Gastrocnemius medialis (tissue), 4 donors: ENCODE measurements around the gene FAM110A. TPM values are rescaled to one million over a fixed set of nuclear protein-coding genes. Genes with fewer than 3 reads are reported as not detected.

ENCODE experiments used
- ATAC-seq, 2 donors: fragments of 150-250 bp; one replicate each; pipeline ENCODE4 v1.9.1; 2016
- DNase-seq, 2 donors: peaks; one replicate each; pipeline ENCODE4 v3.0.0-alpha.2; 2019
- H3K27ac ChIP-seq, 4 donors: fragments of 200-600 bp; sonication (generic); 1 replicate in 1 of 4; 2 replicates in 3 of 4; pipeline ENCODE4 v1.5.1; 2016 to 2018; ENCODE audit warnings: mild to moderate bottlenecking in 2 of 4, moderate library complexity in 1 of 4
- H3K27me3 ChIP-seq, 3 donors: fragments of 200-600 bp; sonication (generic) in 2 of 3; 1 replicate in 1 of 3; 2 replicates in 2 of 3; pipeline versions ENCODE4 v1.5.1 to v1.6.0; 2016 to 2019; ENCODE audit warnings: mild to moderate bottlenecking in 1 of 3, moderate library complexity in 1 of 3
- H3K36me3 ChIP-seq, 2 donors: fragments of 200-600 bp; sonication (generic) in 1 of 2; one replicate each; pipeline ENCODE4 v1.5.1; 2017 to 2018
- H3K4me1 ChIP-seq, 2 donors: fragments of 200-600 bp; sonication (generic) in 1 of 2; one replicate each; pipeline ENCODE4 v1.5.1; 2016 to 2017; ENCODE audit warnings: mild to moderate bottlenecking in 2 of 2
- H3K4me3 ChIP-seq, 4 donors: fragments of 200-600 bp; sonication (generic) in 3 of 4; 1 replicate in 1 of 4; 2 replicates in 3 of 4; pipeline ENCODE4 v1.5.1; 2016 to 2019; ENCODE audit warnings: mild to moderate bottlenecking in 2 of 4
- H3K9me3 ChIP-seq, 3 donors: fragments of 200-600 bp; sonication (generic) in 2 of 3; 1 replicate in 1 of 3; 2 replicates in 2 of 3; pipeline ENCODE4 v1.5.1; 2016 to 2019
- POLR2A ChIP-seq, 2 donors: fragments of 450-650 bp; IDR thresholded peaks; one replicate each; pipeline ENCODE4 v1.6.1; 2017; ENCODE audit warnings: antibody characterized with exemption in 2 of 2, mild to moderate bottlenecking in 2 of 2, moderate library complexity in 2 of 2
- in situ Hi-C, 4 donors: fragments of 200-750 bp; cut with MboI; loops; one replicate each; pipeline versions ENCODE4 v1.15.0 to v1.8.0; 2017; ENCODE audit warnings: low sequenced_read_pairs in 4 of 4
- intact Hi-C: fragments of 100-400 bp; cut with DNase I; formaldehyde crosslinking; loops from one replicate; pipeline ENCODE4 v1.15.1; 2023; ENCODE audit warnings: low total_unique reads
- total RNA-seq, 4 donors: library from RNA; depleted of rRNA; stranded (reverse); fragments of >200 nt; gene quantifications; one replicate each; pipeline versions ENCODE4 v1.1.0 to v1.2.3, GENCODE V29; 2016
- TF ChIP-seq, protein P1 (sequence below), 5 experiments: fragments of 450-650 bp in 3 of 5; fragments of 200-600 bp in 2 of 5; sonication (generic) in 2 of 5; IDR thresholded peaks in 4 of 5; conservative IDR thresholded peaks in 1 of 5; 1 replicate in 4 of 5; 2 replicates in 1 of 5; pipeline ENCODE4 v1.5.1; 2016 to 2019; ENCODE audit warnings: antibody characterized with exemption in 5 of 5, mild to moderate bottlenecking in 3 of 5, moderate library complexity in 3 of 5

Gene FAM110A
- total RNA-seq, 4 donors from 2014 or later = 0.25 to 6.2 (median 1.9) TPM

DNA sequence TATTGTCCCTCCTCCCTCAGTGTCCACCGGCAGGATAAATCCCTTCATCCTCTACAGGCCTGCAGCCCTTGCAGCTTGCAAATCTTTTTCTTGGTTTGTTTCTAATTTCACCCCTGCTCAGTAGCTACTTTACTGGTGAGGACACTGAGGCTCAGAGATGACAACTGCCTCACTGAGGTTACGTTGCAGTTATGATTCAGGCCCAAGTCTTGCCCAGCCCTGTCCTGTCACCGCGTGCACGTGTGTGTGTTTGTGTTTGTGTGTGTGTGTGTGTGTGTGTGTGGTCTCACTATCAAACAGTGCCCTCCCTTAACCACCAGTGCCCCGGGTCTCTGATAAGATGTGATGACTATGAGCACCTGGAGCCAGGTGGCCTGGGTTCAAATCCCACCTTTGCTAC, 21.1 kb downstream of the FAM110A start:
- intact Hi-C loops = no loop called here
- H3K4me3 ChIP-seq = no peak overlapping the region
- no peaks in the 10 kb centered on the region for H3K36me3 ChIP-seq
- no peaks in the 10 kb centered on the region for H3K27me3 ChIP-seq
- H3K27ac ChIP-seq = no peak overlapping the region
- no peaks in the 10 kb centered on the region for H3K4me1 ChIP-seq
- DNase-seq (no peak), ATAC-seq (no peak)
- TF ChIP-seq POLR2A (IDR thresholded peaks at IDR 0.05) = no peak
- TF ChIP-seq, protein P1, sequence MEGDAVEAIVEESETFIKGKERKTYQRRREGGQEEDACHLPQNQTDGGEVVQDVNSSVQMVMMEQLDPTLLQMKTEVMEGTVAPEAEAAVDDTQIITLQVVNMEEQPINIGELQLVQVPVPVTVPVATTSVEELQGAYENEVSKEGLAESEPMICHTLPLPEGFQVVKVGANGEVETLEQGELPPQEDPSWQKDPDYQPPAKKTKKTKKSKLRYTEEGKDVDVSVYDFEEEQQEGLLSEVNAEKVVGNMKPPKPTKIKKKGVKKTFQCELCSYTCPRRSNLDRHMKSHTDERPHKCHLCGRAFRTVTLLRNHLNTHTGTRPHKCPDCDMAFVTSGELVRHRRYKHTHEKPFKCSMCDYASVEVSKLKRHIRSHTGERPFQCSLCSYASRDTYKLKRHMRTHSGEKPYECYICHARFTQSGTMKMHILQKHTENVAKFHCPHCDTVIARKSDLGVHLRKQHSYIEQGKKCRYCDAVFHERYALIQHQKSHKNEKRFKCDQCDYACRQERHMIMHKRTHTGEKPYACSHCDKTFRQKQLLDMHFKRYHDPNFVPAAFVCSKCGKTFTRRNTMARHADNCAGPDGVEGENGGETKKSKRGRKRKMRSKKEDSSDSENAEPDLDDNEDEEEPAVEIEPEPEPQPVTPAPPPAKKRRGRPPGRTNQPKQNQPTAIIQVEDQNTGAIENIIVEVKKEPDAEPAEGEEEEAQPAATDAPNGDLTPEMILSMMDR (IDR thresholded peaks at IDR 0.05 in 4 of 5, conservative IDR thresholded peaks at IDR 0.05 in 1 of 5) = no peak
- H3K9me3 ChIP-seq = no peaks in the 10 kb centered on the region
- in situ Hi-C loops = no loop called here

GRCh38 chr20:855466-856360, 22.2 kb downstream of the FAM110A start:
- Histone ChIP-seq H3K27ac (no peak overlapping the region), H3K4me3 (no peak overlapping the region), H3K27me3 (no peaks in the 10 kb centered on the region), H3K9me3 (no peaks in the 10 kb centered on the region), H3K4me1 (no peaks in the 10 kb centered on the region), H3K36me3 (no peaks in the 10 kb centered on the region)
- intact Hi-C loops (no loop called here), in situ Hi-C loops (no loop called here)
- DNase-seq (no peak), ATAC-seq (no peak)
- TF ChIP-seq, protein P1 (IDR thresholded peaks at IDR 0.05 in 4 of 5, conservative IDR thresholded peaks at IDR 0.05 in 1 of 5) = no peak
- no peak for TF ChIP-seq POLR2A (IDR thresholded peaks at IDR 0.05)

DNA sequence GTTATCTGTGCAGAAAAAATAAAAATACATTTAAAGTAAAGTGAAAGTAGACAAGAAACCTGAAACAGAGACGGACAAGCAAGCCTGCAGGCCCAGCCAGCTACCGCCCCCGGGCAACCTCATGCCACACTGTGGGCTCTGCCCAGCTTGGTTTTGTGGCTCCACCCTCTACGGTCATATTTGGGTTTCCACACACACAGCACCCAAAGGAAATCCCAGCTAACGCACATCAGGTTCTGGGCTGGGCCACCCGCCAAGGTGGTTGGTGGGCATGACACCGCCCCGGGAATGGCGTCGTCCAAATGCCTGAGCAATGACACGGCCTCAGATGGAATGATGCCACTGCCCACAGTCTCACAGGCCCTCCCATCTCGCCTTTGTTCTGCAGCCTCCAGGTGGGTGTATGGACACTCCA, 22.9 kb downstream of the FAM110A start:
- no peak for TF ChIP-seq POLR2A (IDR thresholded peaks at IDR 0.05)
- TF ChIP-seq, protein P1 (IDR thresholded peaks at IDR 0.05 in 4 of 5, conservative IDR thresholded peaks at IDR 0.05 in 1 of 5) = no peak
- Histone ChIP-seq H3K9me3 (no peaks in the 10 kb centered on the region), H3K4me1 (no peaks in the 10 kb centered on the region), H3K27me3 (no peaks in the 10 kb centered on the region), H3K4me3 (no peak overlapping the region), H3K27ac (no peak overlapping the region), H3K36me3 (no peaks in the 10 kb centered on the region)
- intact Hi-C loops (no loop called here), in situ Hi-C loops (no loop called here)
- ATAC-seq (no peak), DNase-seq (no peak)

DNA sequence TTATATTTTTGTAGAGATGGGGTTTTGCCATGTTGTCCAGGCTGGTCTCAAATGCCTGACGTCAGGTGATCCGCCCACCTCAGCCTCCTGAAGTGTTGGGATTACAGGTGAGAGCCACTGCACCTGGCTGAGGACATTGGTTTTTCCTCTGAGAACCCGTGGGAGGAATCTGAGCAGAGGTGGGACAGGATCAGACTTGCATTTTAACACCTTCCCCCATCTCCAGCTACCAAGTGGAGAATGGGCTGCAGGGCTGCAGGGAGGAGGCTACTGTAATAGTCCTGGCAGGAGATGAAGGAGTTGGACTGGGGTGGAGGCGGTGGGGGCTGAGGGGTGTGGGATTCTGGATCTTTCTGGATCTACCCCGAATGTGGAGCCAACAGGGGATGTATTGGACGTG, 24.5 kb downstream of the FAM110A start:
- H3K9me3 ChIP-seq = no peaks in the 10 kb centered on the region
- no peak overlapping the region for H3K27ac ChIP-seq
- H3K4me1 ChIP-seq = no peaks in the 10 kb centered on the region
- in situ Hi-C loops = no loop called here
- ATAC-seq (no peak), DNase-seq (no peak)
- intact Hi-C loops = no loop called here
- no peaks in the 10 kb centered on the region for H3K27me3 ChIP-seq
- TF ChIP-seq, protein P1 (IDR thresholded peaks at IDR 0.05 in 4 of 5, conservative IDR thresholded peaks at IDR 0.05 in 1 of 5) = no peak
- TF ChIP-seq POLR2A (IDR thresholded peaks at IDR 0.05) = no peak
- H3K4me3 ChIP-seq = no peak overlapping the region
- no peaks in the 10 kb centered on the region for H3K36me3 ChIP-seq
